ENCODE data around the gene EDC3. TPM values are rescaled to one million over a fixed set of nuclear protein-coding genes. Genes with fewer than 3 reads are reported as not detected.

The EDC3 gene
- total and polyA plus RNA-seq, 9 of the 15 experiments (the other 6 are each of a cell fraction or from before 2014, with no cell fraction given) = 11.7 to 63.9 (median 32.8) TPM

DNA sequence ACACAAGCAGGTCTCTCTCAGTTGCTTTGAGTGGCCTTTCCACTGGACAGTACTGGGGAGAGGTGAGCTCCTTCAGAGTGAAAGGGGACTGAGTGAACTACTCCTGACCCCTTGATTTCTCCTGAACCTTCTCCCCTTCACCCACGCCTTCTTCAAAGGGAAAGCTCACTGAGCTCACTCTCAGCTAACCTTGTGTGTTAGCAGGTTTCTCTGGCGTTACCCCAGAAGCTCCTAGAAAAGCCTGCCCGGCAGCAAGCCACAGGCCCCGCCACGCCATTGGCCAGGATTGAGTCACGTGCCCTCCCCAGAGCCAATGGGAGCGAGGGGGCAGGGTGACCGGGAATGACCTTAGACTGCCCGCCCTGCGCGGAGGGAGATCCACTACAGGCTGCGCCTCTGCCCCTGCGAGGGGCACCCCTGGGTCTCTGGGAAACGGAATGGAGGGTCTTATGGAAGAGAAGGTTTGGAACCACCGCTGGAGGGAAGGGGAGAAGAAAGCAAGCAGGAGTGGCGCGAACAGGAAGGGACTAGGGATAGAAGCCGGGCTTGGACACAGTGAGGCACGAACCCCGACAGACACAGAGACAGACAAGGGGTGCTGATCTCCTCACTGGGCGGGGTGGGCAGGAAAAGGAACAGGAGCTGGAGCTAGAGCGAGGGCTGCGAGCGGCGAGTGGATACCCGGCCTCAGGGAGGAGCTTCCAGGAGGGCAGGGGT is 97.5 kb downstream of the EDC3 start (continued):
- TF ChIP-seq RFX5 (IDR thresholded peaks at IDR 0.05; ENCODE audit: low read depth, low read length) = peak; percentile 69
- TF ChIP-seq LARP7 (IDR thresholded peaks at IDR 0.05) = peak; percentile 80; the same call in 1 of the 2 replicates
- no peak for TF ChIP-seq ZNF717 (CRISPR knock-in tag; IDR thresholded peaks at IDR 0.05)
- no peak for TF ChIP-seq BMI1 (IDR thresholded peaks at IDR 0.05; ENCODE audit: low read length)
- no peak for TF ChIP-seq SAFB2 (IDR thresholded peaks at IDR 0.05; ENCODE audit: borderline replicate concordance, low read depth, low read length, severe bottlenecking)
- TF ChIP-seq, protein P1, sequence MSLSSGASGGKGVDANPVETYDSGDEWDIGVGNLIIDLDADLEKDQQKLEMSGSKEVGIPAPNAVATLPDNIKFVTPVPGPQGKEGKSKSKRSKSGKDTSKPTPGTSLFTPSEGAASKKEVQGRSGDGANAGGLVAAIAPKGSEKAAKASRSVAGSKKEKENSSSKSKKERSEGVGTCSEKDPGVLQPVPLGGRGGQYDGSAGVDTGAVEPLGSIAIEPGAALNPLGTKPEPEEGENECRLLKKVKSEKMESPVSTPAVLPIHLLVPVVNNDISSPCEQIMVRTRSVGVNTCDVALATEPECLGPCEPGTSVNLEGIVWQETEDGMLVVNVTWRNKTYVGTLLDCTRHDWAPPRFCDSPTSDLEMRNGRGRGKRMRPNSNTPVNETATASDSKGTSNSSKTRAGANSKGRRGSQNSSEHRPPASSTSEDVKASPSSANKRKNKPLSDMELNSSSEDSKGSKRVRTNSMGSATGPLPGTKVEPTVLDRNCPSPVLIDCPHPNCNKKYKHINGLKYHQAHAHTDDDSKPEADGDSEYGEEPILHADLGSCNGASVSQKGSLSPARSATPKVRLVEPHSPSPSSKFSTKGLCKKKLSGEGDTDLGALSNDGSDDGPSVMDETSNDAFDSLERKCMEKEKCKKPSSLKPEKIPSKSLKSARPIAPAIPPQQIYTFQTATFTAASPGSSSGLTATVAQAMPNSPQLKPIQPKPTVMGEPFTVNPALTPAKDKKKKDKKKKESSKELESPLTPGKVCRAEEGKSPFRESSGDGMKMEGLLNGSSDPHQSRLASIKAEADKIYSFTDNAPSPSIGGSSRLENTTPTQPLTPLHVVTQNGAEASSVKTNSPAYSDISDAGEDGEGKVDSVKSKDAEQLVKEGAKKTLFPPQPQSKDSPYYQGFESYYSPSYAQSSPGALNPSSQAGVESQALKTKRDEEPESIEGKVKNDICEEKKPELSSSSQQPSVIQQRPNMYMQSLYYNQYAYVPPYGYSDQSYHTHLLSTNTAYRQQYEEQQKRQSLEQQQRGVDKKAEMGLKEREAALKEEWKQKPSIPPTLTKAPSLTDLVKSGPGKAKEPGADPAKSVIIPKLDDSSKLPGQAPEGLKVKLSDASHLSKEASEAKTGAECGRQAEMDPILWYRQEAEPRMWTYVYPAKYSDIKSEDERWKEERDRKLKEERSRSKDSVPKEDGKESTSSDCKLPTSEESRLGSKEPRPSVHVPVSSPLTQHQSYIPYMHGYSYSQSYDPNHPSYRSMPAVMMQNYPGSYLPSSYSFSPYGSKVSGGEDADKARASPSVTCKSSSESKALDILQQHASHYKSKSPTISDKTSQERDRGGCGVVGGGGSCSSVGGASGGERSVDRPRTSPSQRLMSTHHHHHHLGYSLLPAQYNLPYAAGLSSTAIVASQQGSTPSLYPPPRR (CRISPR knock-in tag; IDR thresholded peaks at IDR 0.05; ENCODE audit: borderline replicate concordance) = no peak
- TF ChIP-seq ZNF583 (CRISPR knock-in tag; IDR thresholded peaks at IDR 0.05) = no peak
- peak; percentile 78 to 83 for TF ChIP-seq MAZ (CRISPR knock-in tag; conservative IDR thresholded peaks at IDR 0.05 in 1 of 2, IDR thresholded peaks at IDR 0.05 in 1 of 2)
- no peak for TF ChIP-seq BRF1 (IDR thresholded peaks at IDR 0.05; ENCODE audit: borderline replicate concordance, extremely low read depth, insufficient read length)
- peak; percentile 47; the same call in 1 of the 2 replicates for TF ChIP-seq NBN (IDR thresholded peaks at IDR 0.05; ENCODE audit: low read depth)
- no peak for TF ChIP-seq TGIF2 (CRISPR knock-in tag; IDR thresholded peaks at IDR 0.05)
- no peak for TF ChIP-seq RBM39 (optimal IDR thresholded peaks at IDR 0.05; ENCODE audit: low read depth, low read length)
- no peak for TF ChIP-seq ZNF197 (CRISPR knock-in tag; IDR thresholded peaks at IDR 0.05; ENCODE audit: low read depth)
- no peak for TF ChIP-seq ZNF224 (CRISPR knock-in tag; IDR thresholded peaks at IDR 0.05)
- no peak for TF ChIP-seq CHD1 (IDR thresholded peaks at IDR 0.05; ENCODE audit: low read length)
- TF ChIP-seq KDM5B (IDR thresholded peaks at IDR 0.05; ENCODE audit: insufficient replicate concordance, low read depth, low read length) = peak; percentile 98
- no peak for TF ChIP-seq ZNF354B (CRISPR knock-in tag; IDR thresholded peaks at IDR 0.05)
- TF ChIP-seq ZNF764 (CRISPR knock-in tag; IDR thresholded peaks at IDR 0.05; ENCODE audit: low read depth) = no peak

Data from K562 (cell line).